HG02623 (cell line): ENCODE results near the gene RIPOR2.

Experiments used
- ATAC-seq: cut with Tn5 transposase; IDR thresholded peaks from one replicate; pipeline ENCODE4 v1.9.1; 2021; ENCODE audit warnings: moderate library complexity; ENCODE audit not compliant: unreplicated experiment

Gene RIPOR2

DNA sequence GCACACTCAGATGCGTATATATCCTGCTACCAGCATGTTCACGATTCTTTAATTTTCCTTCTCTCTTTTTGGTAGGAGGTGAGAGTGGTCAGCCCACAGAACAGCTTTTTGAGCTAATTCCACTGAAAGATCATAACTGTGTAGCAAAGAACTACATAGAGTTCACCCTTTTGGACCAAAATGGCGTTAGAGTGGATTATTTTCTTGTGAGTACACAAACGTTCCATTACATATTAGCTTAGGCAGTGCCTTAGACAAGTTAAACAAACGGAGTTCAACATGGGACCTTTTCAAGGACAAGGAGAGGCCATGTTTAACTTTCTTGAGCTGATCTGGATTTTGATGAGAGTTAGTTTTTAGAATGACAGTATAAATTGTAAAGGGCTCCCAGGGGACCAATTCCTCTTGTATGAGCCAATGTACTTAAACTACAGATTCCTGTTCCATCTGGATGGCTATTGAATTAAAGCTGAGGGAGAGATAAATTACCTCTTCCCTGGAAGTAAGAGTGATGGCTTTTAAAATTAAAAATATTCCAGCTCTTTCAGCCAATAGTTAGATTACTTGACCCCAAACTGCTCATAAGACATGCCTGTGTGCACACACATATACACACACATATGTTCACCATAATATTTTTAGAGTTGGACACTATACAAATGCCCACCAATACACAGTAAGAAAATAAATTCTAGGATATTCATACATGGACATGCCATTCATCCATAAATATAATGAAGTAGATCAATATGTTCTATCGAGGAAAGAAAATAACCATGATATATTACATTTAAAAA, 111.4 kb downstream of the RIPOR2 start:
- no peak for ATAC-seq

DNA sequence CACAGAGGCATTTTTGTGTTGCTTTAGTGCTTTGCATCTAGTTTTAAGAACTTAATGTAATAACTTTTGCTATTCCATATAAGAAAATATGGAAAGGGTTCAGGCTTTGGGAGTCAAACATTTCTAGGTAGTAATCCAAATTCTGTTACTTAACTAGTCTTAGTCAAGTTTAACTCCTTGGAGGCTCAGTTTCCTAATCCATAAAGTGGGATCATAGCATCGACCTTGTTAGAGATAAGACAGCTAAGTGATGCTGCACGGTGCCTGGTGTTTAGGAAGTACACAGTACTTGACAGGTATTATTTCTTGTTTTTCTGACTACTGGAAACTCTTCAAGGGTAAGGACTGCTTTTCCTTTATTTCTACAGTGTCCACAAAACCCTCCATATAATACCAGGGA, 112.6 kb downstream of the RIPOR2 start:
- no peak for ATAC-seq

DNA sequence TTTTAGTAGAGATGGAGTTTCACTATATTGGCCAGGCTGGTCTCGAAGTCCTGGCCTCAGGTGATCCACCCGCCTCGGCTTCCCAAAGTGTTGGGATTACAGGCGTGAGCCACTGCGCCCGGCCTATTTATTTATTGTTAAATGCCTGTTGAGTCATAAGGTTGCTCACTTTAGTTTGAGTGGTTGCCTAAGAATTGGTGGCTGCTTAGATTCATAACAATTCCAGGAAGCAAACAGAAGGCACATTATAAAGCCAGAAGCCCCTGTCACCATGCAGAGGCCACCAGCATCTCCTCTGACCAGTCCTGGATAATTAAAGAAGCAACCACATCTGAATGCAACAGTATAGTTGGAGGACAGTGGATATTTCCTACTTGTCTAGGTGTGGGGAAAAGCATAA, 113.1 kb downstream of the RIPOR2 start:
- ATAC-seq = no peak

DNA sequence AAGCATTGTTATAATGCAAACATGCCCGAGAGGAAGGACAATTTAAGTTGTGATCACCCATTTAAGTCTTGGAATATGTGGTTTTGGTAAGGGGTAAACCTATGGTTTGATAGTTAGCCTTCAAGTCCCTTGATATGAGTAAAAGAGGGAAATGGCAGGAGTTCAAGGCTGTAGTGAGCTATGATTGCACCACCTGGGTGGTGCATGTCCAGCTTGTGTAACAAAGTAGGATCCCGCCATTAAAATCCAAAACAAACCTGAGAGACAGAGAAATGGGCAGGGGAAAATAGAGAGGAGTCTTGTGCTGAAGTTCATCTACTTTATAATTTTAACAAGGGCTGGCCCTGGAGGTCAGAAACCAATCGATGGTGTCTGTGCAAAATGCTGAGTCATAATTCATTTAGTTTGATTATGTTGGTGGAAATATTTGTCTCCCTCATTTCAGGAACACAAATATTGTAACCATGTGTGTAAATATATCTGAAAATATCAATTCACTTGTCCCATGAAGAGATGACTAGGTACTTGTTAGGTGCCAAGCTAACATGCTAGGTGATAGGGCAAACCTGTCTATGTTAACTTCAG, 113.8 kb downstream of the RIPOR2 start:
- no peak for ATAC-seq

DNA sequence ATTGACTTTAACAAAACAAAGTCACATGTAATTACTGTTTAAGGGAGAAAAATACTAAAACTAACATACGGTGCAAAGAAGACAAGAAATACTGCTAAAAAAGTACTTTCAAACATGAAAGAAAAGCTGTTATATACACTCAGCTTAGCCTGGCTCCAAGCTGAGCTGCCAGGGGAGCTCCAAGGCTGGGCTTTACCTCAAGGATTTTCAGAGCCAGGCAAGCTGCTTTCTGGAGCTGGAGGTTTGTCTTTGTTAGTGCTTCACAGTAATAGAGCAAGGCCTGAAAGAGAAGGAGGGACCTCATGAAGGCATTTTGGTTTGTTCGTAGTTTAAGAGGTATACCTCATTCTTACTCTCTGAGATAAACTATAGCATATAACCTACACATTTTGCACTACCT, 117.4 kb downstream of the RIPOR2 start:
- no peak for ATAC-seq

DNA sequence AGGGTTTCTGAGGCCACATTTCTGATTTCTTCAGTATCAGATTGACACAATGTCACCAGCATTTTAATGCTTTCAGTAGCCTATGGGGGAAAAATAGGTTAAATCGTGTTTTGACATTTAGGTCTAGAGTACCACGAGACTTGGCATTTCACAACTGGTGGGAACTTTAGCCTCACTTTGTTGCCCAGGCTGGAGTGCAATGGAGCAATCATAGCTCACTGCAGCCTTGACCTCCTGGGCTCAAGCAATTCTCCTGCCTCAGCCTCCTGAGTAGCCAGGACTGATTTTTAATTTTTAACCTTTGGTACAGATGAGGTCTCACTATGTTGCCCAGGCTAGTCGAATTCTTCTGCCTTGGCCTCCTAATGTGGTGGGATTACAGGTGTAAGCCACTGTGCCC, 126.0 kb downstream of the RIPOR2 start:
- no peak for ATAC-seq

DNA sequence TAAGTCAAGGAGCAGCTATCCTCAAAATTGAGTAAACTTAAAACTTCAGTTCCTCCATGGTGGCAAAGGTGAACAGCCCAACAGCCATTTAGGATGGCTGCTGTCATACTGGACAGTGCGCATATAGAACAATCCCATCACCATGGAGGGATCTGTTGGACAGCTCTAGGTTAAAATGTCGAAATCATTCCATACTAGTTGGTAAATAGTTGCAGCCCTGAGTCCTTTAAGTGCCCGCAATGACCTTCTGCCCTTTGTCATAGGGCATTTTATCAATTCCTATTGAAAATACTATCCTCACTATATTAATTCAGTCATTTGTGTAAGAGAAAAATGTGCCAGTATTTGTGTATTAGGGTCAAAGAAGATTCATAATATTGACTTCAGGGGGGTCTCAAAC, 128.2 kb downstream of the RIPOR2 start:
- no peak for ATAC-seq

DNA sequence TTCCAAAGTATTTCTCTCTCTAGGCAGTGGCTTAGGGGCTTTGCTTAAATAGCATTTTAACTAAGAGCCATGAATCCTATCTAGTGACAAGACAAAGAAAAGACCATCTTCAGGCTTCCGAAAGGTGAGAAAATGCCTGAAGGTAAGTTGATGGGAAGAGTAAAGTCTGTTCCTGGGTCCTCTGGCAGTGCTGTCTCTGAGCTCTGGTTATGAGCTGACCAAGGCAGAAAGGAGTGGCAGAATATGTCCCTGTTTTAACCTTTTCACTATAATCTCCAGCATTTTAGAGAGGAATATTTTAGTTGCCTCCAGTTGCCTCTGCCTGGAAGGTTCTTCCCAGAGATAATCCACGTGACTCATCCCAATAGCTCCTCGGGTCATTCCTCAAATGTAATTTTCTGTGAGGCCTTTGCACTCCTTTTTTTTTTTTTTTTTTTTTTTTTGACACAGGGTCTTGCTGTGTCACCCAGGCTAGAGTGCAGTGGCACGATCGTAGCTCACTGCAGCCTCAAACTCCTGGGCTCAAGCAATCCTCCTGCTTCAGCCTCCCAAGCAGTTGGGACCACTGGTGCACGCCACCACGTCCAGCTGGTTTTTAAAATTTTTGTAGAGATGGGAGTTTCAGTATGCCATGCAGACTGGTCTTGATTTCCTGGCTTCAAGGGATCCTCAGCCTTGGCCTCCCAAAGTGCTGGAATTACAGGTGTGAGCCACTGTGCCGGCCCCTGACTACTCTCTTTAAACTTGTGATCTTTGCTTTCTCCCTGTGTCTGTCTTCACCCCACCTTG, 133.3 kb downstream of the RIPOR2 start:
- ATAC-seq = no peak

DNA sequence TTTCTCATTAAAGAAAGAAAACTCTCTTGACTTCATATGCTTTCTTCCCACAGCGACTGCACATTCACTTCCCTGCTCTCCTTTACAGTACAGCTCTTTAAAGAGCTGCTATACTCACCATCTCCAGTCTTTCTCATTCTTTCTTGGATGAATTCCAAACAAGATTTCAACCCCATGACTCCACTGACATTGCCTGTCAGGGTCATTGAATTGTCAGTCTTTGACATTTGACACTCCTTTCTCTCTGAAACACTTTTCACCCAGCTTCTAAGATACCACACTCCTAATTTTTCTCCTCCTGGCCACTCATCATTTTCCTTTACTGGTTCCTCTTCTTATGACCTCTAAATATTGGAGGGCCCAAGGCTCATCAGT, 136.2 kb downstream of the RIPOR2 start:
- no peak for ATAC-seq

DNA sequence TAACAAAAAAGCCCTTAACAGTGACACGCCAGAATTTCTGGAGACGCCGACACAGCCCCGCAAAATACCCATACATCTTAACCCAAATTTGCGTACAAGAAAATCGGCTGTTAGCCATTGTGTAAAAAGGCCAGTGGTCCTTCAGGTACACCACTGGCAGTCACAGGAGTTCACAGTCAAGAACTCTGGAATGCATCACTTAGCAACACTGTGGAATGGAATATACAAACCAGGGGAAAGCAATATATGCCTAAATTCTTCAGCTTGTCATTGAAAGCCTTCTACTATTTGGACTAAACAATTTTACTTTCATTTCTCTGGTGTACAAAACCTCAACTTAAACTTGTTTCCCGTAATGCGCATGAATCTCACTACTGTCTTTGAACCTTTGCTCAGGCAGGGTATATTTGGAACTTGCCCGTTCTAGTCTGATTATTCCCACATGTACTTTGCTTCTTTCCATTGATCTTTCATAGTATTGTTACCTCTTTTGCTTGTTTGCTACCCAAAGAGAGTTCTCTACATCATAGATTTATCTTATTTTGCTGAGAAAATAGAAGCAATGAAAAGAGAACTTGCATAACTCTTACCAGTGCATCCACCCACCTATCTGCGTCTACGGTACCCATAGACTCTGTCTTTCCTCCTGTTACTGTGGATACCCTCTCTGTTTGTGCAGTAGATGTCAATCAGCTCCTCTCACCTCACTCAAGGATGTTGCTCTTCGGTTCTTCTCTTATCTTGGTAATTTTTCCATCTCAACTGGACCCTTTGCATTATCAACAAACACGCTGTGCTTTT, 136.8 kb downstream of the RIPOR2 start, which contains the start of gene ARMH2:
Gene ARMH2, minus strand, starts transcription at position 178 of the 801 bp plus-strand sequence. Its CDS starts 60 bp downstream, at position 118.
- no peak for ATAC-seq

DNA sequence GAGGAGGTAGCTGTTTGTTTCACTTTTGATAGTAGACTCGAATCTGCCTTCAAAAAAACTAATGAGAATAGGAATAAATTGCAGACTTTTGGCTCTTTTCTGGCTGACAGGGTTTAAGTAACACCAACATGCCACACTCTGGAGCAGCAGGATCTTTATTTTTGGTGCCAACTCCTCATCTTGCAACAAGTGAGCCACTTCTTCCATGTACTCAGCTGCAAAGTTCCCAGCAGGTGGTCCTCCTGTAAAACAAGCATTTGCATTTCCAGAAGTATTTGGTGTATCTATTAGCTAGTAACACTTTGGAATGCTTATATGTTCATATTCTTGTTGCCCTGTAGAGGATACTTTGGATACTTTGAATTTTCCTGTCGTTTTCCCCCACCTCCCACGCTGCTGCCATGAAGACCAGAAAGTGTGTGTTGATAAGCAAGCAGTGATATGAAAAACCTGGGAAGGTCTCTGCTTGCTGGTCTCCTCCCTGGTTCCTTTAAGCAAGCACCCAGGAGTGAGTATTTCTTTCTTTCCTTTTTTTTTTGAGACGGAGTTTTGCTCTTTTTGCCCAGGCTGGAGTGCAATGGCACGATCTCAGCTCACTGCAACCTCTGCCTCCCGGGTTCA, 138.1 kb downstream of the RIPOR2 start:
- no peak for ATAC-seq

DNA sequence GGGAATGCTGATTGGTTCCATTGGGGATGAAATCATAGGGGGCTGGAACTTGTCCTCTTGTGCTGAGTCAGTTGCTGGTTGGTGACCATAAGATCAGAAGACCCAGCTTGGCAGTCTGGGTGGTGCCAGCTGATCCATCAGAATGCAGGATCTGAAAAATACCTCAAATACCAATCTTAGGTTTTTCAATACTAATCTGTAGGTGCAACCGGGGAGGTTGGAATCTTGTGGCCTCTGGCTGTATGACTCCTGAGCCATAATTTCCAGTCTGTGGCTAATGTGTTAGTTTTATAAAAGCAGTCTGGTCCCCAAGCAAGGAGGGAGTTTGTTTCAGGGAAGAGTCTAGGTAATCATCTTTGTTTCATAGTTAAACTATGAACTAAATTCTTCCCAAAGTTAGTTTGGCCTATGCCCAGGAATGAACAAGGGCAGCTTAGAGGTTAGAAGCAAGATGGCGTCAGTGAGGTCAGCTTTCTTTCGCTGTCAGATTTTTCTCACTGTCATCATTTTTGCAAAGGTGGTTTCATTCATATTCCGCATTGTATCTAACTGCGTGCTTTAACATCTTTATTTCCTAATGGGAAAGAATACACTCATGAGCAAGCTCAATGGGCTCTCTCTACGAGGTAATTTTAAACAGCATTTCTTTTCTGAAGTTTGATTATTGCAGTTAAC, 139.0 kb downstream of the RIPOR2 start:
- ATAC-seq = no peak

DNA sequence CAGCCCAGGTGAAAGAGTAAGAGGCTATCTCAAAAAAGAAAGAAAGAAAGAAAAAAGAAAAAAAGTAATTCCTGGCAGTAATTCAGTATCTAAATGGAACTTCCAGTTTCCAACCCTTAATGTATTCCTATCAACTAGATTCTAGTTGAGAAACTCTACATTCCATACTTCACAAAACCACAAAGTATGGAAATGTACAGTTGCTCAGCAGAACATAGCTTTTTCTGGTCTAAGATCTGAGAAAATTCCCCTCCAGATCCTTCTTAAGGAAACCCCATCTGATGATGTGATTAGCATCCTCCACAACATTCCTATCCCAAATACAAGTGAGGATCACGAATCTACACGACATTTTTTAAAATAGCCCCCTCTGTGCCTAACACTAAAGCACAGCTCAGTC, 140.7 kb downstream of the RIPOR2 start:
- ATAC-seq = no peak

DNA sequence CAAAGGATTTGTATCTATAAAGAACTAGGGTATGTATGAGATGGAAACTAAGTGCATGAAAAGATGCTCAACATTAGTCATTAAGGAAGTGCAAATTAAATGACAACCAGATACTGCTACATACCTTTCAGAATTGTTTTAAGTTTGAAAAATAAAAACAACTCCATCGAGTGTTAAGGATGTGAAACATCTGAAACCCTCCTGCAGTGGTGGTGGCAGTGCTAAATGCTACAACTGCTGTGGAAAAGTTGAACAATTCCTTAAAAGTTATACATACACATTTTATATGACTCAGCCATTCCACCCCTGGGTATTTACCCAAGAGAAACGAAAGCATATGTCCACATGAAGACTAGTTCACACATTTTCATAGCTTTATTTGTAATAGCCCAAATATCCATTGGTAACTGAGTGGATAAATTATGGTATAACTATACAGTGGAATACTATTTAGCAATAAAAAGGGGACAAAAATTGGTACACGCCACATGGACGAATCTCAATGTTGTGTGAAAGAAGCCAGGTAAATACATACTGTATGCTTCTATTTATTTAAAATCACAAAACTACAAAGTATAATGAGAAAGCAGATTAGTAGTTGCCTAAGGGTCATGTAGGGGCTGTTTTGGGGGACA, 147.6 kb downstream of the RIPOR2 start:
- no peak for ATAC-seq

DNA sequence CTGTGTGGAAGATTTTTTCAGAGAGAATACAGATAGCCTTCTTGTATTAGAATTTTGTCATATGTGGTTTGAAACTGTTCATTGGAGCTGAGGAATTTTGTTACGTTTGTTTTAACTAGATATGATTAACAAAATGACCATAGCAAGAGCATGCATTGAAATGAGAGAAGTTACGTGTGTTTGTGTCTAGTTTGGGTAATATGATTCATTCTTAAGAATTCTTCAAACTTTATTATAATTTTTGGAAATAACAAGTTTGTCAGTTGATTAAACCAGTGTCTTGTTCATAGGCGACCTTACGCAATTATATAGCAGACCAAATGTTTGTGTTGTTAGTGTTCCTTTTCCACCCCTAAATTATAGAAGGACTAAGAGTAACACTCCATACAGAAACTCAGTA, 155.6 kb downstream of the RIPOR2 start:
- no peak for ATAC-seq

DNA sequence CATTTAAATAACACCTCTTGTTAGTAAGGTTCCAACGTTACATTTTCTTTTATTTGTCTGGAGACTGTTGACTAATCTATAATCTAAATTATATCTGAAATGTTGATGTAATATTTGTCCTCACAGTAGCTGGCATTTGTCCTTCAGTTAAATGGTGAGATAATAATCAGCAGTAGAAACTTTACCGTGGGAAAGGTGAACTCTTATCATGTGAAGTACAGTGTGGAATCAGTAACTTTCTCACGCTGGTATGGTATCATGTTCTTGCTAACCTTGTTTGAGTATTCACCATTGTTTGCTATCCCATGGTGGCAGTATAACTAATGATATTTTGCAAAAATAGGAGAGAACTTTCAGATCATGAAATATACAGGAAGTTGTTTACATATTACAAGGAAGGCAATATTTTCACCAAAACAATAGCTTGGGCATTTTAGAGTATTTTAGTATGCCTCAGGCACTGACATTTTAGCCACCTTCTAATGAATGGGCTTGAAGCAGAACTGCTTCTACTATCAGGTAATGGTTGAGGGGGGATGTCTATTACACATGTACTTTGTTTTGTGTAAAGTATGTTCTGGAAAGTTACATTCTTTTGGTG, 156.2 kb downstream of the RIPOR2 start:
- ATAC-seq = no peak

DNA sequence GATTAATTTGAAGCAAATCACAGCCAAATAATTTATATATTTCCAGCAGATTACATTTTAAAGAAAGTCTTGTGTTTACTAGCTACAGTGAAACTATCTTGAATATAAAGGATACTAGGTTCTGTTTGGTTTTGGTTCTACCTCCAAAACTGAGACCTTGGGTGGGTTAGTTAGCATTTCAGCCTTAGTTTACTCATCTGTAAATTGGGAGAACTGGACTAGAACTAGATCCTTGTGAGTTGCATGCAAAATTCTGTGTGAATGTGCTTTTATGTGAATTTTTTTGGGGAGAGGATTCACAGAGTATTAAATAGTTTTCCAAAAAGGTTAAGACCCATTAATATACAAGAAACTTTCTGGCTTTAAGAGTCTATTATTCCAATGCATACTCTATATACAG, 156.9 kb downstream of the RIPOR2 start:
- ATAC-seq = no peak

DNA sequence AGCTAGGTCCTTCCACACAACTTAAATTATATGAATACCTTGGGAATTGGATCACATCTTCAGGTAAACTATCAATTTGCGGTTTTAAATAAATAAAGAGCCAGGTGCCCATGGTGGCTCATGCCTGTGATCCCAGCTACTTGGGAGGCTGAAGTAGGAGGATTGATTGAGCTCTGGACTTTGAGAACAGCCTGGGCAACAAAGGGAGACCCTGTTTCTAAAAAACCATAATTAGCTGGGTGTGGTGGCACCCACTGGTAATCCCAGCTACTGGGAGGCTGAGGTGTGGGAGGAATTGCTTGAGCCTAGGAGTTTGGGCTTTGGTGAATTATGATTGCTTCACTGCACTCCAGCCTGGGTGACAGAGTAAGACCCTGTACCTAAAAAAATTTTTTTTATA, 157.6 kb downstream of the RIPOR2 start:
- no peak for ATAC-seq

DNA sequence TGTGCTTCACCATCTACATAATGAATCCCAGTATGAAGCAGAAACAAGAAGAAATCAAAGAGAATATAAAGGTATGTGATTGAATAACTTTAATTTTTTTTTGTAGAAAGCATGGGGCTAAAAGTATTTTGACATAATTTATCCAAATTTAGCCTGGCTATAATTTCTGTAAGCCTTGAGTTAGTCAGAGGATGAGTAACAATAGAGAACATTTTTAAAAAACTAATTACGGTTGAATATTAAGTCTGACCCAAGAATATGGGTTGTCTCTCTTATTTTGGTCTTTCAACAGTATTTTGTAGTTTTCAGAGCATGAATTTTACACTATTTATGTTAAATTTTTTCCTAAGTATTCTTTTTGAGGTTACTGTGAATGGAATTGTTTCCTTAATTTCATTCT, 158.5 kb downstream of the RIPOR2 start:
- no peak for ATAC-seq
